Measurements from ENCODE around the gene SOD2.
"Not testable (repeated sequence)": the region's sequence is repeated elsewhere in the genome, so short reads cannot be mapped to it uniquely, and the experiment has no call there.

SOD2 gene

GRCh38 chr6:159693128-159693893 lies at the start of gene SOD2:
TSS of gene SOD2 (minus strand) at chr6:159693241. CDS start at chr6:159693167, 74 bp downstream.
- DNase-seq: peak; percentile 77

GRCh38 chr6:159742165-159742564 lies 49.1 kb upstream of the SOD2 start:
- no peak for DNase-seq

- DNase-seq: no peak
Measured at GRCh38 chr6:159739341-159739740, 46.3 kb upstream of the SOD2 start.

GRCh38 chr6:159736908-159737307 lies 43.9 kb upstream of the SOD2 start:
- DNase-seq: no peak

GRCh38 chr6:159733395-159733794 lies 40.4 kb upstream of the SOD2 start:
- not testable (repeated sequence) for DNase-seq

- DNase-seq: not testable (repeated sequence)
Measured at GRCh38 chr6:159732550-159732949, 39.5 kb upstream of the SOD2 start.

- DNase-seq: no peak
Measured at GRCh38 chr6:159730332-159730676, 37.3 kb upstream of the SOD2 start.

- no peak for DNase-seq
Measured at GRCh38 chr6:159729598-159730331, 36.7 kb upstream of the SOD2 start.

- DNase-seq: no peak
Measured at GRCh38 chr6:159728531-159728964, 35.5 kb upstream of the SOD2 start.

GRCh38 chr6:159727717-159728445 lies 34.8 kb upstream of the SOD2 start:
- peak; percentile 39 for DNase-seq

- peak; percentile 79 for DNase-seq
Measured at GRCh38 chr6:159726918-159727716, 34.1 kb upstream of the SOD2 start, which contains the start of gene WTAP. TSS of gene WTAP (plus strand) at chr6:159727506. CDS start at chr6:159736266, 8,760 bp downstream.

GRCh38 chr6:159726255-159726917 lies 33.3 kb upstream of the SOD2 start:
- DNase-seq: peak; percentile 18

- not testable (repeated sequence) for DNase-seq
Measured at GRCh38 chr6:159725208-159725607, 32.2 kb upstream of the SOD2 start.

- DNase-seq: no peak
Measured at GRCh38 chr6:159724778-159725177, 31.7 kb upstream of the SOD2 start.

- DNase-seq: no peak
Measured at GRCh38 chr6:159723259-159723658, 30.2 kb upstream of the SOD2 start.

GRCh38 chr6:159722655-159723054 lies 29.6 kb upstream of the SOD2 start:
- DNase-seq: no peak

- not testable (repeated sequence) for DNase-seq
Measured at GRCh38 chr6:159721981-159722380, 28.9 kb upstream of the SOD2 start.

- DNase-seq: no peak
Measured at GRCh38 chr6:159720708-159721107, 27.7 kb upstream of the SOD2 start.

- DNase-seq: no peak
Measured at GRCh38 chr6:159719287-159719686, 26.2 kb upstream of the SOD2 start.

GRCh38 chr6:159718634-159719033 lies 25.6 kb upstream of the SOD2 start:
- no peak for DNase-seq

GRCh38 chr6:159716247-159717096 lies 23.4 kb upstream of the SOD2 start:
- DNase-seq: no peak
